Measurements from ENCODE around the gene TRIM16.
"Not testable (repeated sequence)": the region's sequence is repeated elsewhere in the genome, so short reads cannot be mapped to it uniquely, and the experiment has no call there.

Gene TRIM16

DNA sequence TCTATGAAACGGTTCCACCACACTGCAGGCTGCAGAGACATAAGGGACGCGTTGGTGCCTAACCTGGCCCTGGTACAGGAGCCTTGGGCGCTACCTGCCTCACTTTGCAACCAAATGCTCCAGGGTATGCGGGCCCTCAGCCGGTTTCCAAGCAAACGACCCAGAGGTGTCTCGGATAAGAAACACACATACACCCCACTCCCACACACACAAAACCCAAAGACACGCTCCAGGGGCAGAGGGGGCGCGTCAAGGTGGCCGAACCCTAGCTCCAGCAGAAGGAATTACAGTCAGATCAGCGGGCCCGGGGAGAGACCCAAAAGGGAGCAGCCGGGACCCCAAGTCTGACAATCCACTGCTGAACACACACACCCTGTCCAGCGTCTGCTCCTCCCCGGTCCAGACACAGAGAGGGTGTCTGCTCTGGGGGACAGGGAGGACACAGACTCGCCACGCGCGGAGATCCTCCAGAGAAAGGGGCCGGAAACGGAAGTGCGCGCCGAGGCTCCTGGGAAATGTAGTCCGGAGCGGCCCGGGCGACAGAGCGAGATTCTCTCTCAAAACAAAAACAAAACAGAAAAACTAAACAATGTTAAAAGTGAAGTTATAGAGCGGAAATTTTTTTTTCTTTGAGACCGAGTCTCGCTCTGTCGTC is at the start of gene TRIM16:
TRIM16 (minus strand) TSS at position 488 of the 655 bp plus-strand sequence. CDS start 32,702 bp downstream, outside the sequence.
- peak; percentile 91 for DNase-seq

DNA sequence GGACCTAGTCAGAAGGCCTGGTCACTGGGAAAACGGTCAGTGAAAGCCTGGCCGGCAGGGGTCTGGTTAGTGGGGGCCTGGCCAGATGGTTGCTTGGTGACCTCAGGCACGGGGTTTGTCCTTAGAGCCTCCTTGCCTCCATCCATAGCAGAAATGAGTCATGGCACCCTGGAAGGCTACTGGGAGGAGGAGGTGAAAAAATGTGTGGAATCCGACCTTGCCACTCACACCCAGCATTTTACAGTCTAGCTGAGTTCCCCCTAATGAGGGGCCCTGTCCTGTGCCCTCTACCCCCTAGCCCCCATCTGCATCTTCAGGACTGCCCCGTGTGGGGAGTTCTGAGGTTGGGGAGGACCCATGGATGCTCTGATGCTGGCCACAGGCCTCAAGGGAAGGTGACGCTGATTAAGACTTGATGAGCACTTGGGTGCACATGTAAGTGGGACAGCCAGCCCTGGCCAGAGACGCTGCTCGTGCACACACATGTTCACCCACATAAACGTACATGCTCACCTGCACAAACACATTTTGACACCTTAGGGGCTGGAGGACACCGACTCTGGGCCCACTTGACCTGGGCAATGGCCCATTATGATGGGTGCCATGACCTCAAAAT is 49.2 kb upstream of the TRIM16 start:
- not testable (repeated sequence) for DNase-seq

DNA sequence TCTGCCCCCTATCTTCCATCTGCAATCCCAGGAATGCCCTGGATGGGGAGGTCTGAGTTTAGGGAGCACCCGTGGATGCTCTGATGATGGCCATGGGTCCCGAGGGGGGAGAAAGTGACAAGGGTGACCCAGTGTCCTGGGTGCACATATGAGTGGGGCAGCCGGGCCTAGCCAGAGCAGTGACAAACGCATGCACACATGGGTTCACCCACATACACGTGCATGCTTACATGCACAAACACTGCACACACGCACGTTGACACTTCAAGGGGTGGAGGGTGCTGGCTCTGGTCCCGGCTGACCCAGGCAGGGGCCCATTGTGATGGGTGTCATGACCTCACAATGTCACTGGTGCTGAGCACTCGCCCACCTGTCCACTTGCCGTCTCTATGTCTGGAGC is 47.8 kb upstream of the TRIM16 start, which contains the start of gene TBC1D26:
TBC1D26 (plus strand) TSS at position 384 of the 400 bp plus-strand sequence. CDS start 3,066 bp downstream, outside the sequence.
- not testable (repeated sequence) for DNase-seq

DNA sequence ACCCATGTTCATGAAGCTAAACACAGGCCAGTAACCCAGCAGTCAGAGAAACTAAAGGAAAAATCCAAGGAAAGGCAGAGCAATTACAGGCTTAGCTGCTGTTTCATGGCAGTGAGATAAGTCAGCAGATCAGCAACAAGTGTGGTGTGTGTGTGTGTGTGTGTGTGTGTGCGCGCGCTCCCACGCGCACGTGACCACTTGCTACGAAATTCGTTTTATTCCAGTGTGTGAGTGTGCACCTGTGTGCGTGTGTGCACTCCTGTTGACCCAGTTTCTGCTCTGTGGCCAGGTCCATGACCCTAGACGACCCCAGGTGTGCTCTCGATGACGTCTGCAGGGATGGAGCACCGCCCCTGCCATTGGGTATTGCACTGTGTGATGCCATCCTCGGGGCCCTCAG is 46.4 kb upstream of the TRIM16 start:
- not testable (repeated sequence) for DNase-seq

DNA sequence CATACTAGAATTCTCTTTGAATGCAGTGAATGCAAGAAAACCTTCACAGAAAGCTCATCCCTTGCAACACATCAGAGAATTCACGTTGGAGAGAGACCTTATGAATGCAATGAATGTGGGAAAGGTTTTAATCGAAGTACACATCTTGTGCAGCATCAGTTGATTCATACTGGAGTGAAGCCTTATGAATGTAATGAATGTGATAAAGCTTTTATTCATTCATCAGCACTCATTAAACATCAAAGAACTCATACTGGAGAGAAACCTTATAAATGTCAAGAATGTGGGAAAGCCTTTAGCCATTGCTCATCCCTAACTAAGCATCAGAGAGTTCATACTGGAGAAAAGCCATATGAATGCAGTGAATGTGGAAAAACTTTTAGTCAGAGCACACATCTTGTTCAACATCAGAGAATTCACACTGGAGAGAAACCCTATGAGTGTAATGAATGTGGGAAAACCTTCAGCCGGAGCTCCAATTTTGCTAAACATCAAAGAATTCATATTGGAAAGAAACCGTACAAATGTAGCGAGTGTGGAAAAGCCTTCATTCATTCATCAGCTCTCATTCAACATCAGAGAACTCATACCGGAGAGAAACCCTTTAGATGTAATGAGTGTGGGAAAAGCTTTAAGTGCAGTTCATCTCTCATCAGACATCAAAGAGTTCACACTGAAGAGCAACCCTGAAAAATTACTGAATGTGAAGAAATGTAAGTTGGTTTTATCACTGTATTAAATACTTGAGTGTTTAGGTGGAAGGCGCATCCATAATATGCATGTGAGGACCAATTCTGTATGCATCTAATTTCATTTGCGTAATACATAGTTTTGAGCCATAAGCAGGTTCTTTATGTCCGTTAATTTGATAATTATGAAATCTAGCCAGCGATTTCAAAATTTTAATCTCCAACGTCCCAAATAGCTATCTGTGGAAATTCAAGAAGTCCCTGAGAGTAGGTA is 32.8 kb upstream of the TRIM16 start:
- DNase-seq, result not testable (repeated sequence)

DNA sequence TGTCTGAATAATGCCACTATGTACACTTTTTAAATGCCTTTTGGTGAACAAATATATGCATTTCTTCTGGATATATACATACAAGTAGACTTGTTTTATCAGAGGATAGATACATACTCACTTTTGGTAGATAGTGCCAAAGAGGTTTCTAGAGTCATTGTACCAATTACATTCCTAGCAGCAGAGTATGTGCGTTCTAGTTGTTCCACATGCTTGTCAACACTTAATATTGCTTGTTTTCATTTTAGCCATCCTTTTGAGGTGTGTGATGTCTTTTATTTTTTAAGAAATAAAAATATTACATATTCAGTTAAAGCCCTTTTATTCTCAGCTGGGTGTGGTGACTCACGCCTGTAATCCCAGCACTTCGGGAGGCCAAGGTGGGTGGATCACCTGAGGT is 24.8 kb upstream of the TRIM16 start:
- not testable (repeated sequence) for DNase-seq

DNA sequence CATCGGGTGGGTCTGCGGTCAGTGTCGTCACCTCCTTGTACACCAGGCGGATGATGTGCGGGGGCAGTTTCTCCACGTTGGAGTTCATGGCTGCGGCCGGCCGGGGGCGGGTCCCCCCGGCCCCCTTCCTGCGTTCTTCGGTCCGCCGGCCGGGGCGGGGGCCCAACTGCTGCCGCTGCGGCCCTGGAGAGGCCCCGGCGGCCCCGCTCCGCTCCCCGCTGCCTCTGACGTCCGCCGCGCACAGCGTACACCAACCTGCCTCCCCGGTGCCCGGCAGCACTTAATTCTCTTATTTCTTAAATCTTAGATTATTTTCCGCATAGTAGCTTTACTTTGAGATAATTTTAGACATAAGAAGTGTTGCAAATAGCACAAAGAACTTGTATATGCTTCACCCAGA is 20.7 kb upstream of the TRIM16 start:
- DNase-seq, result not testable (repeated sequence)

DNA sequence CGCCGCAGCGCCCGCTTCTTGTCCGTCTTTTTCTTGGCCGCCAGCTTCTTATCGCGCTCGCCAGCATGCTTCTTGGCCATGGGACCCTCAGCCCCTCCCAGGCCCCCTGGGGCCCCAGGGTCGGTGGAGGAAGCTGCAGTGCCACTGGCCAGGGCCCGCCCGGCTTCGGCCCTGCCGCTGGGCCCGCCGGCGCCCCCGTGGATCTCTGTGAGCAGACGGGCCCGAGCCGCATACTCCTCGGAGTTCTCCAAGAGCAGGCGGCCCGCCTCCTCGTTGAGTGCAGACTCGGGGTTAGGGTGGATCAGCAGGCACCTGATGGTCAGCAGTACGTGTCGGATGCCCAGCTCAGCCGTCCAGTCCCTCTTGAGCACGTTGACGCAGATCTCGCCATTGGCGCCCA is 20.1 kb upstream of the TRIM16 start:
- not testable (repeated sequence) for DNase-seq

DNA sequence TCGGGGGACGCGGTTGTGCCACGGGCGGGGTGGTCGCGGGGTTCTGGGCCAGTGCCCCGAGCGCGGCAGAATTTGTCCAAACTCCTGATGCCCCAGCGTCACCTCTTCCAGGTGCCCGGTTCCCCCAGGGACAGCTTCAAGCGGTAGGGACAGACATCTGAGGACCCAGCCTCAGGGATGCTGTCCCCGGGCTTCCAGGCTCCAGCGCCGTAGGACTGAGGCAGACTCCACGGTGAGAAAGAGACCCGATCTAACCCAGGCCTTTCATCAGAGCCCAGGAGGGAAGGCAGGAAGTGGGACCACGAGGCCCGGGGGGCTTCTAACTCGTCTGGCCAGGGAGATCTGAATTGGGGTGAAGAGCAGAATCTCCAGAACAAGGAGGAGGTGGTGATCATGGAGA is 15.8 kb upstream of the TRIM16 start:
- DNase-seq, result not testable (repeated sequence)

DNA sequence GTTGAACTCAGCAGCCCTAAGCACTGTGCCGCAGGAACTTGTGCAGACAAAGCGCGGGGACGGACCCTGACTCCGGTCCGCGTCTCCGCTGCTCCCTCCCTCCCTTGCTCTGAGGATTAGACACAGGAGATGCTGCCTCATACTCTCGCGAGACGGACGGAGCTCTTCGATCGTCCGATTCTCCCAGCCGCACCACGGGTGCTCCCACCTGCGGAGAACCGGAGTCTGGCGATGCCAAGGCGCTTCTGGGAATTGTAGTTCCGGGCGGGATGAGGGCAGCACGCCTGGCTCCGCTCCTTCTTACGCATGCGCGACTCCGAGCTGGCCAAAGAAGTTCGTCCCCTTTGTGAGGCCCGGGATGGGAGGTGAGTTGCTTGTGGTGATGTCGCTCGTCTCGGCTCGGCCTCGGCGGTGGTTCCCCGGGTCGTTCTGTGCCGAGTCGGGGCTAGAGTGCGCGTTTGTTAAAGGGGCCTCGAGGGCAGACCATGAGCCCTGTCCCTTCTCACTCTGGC is 15.4 kb upstream of the TRIM16 start, which contains the start of gene ZNF286A:
ZNF286A (plus strand) TSS at position 340 of the 512 bp plus-strand sequence. CDS start 578 bp downstream, outside the sequence.
- peak; percentile 95 for DNase-seq

DNA sequence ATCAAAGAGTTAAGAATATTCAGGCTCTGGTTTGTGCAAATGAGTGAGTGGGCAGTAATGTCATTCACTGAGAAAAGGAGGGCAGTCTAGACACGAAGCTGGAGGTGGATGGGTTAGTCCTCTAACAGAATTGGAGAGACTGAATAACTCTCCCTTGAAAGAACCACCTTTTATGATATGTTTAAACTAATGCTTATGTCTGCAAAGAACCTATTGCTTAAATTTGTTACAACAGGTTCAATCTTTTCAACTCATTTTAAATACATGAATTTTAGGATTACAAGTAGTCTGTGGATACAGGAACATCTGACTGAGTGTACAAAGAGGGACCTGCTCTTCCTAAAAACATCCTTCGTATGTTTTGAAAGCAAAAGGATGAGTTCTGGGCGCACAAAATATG is 14.9 kb upstream of the TRIM16 start:
- DNase-seq, result peak; percentile 25

DNA sequence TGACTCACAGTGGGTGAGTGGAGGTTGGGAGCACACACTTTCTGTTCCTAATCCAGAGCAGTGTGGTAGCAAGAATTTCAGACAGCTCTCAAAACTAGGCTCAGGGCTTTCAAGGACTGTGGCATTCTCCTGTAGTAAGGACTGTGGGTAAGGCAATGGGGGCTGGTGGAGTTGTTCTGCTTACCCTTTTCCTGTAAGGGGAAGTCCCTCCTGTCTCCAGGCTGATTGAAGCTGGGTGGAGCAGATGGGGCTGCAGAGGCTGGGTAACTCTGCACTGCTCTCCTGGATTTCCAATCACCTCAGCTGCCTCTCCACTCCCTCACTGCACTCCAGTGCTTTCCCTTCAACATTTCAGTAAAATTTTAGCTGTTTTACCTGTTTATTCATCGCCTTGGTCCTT is 3.4 kb upstream of the TRIM16 start:
- not testable (repeated sequence) for DNase-seq

DNA sequence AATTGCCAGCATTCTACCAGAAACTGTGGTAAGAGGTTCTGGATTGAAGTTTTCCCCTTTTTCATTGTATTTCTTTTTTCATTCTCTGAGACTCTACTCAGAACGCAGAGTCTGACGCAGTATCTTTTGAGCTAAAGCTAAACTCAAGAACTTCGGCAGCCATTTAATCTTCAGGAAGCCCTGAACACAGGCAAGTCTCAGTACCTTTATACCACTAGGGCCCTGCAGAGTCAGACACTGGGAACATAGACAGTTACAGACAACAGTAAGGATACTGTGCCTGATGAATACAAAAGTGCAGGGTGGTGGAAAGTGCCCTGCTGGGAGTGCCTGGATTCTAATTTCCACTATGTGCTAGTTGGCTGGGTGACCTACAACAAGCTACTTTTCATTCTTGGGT is 976 bp downstream of the TRIM16 start:
- not testable (repeated sequence) for DNase-seq

DNA sequence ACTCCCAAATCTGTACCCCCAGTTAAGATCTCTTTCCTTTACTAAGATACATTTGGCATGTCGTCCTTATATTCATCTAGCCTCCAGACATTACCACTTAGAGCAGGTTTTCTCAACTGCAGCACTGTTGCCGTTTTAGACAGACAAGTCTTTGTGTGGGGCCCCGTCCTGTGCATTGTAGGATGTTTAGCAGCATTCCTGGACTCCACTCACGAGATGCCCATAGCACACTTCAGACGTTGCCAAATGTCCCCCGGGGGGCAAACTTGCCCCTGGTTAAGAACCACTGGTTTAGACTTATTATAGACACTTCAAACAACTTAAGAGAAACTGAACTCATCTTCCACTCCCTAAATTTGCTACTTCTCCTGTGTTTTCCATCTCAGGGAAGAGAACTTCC is 8.1 kb downstream of the TRIM16 start:
- not testable (repeated sequence) for DNase-seq

DNA sequence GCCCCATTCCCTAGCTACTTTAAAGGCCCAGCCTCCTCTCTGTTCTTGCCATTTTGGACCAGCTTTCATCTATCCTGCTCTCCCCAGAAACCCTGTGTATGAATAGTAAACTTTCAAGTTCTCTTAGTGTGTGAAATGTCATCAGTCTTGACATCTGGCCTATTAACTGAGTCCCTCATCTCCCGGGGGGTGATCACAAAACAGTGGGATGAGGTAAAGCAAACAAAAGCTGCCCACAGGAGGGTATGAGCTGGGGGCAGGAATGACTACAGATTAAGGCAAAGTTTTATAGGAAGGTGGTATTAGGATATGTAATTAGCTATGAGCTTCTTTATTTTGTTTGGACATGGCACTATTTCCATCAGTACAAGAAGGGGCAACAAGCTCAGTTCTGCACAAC is 9.5 kb downstream of the TRIM16 start:
- not testable (repeated sequence) for DNase-seq

DNA sequence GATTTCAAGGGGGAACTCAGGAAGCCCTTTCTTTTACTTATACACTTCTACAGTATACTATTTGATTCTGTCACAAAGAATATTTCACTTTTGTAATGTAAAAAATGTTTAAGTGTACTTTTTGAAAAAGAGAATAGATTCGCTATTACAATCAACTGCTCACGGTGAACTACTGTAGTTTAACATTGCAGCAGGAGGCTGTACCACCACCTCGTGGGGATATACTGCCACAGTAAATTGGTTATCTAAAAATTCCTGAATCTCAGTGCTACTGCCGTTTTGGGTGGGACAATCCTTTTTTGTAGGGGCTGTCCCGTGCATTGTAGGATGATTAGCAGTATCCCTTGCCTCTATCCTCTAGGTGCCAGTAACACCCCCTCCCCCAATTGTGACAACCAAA is 14.6 kb downstream of the TRIM16 start:
- DNase-seq, result not testable (repeated sequence)

DNA sequence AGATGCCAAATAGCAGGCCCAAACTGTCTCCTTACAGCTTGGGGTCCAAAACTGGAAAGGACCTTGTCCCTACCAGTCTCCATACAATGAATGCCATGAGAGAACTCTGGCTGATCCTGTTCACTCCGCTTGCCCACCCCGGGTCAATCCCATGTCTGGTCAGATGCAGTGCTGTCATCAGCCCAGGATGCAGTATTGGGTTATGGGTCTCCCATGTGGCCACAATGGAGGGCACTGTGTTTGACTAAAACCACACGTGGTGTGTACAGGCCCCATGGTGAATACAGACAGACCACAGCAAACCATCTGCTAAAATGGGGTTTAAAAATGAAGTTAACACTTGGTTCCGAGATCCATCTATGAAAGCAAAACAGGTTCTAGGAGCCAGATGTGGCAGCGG is 20.4 kb downstream of the TRIM16 start:
- DNase-seq, result no peak

DNA sequence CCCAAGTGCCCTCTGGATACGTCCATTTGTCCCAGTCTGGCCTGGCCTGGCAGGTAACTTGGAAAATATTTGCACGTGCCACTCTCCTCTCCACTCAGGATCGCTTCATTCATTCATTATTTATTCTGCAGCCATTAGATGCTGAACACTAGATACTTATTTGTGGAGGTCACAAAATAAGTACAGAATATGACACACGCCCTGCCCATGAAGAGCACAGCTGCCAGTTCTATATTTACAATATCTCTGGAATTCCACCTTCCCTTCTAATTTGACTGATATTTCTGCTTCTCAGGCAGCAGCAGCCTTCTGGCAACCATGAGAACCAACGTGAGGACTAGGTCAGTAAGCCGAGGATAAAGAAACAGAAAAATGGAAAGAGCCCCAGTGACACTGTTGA is 20.9 kb downstream of the TRIM16 start:
- no peak for DNase-seq

DNA sequence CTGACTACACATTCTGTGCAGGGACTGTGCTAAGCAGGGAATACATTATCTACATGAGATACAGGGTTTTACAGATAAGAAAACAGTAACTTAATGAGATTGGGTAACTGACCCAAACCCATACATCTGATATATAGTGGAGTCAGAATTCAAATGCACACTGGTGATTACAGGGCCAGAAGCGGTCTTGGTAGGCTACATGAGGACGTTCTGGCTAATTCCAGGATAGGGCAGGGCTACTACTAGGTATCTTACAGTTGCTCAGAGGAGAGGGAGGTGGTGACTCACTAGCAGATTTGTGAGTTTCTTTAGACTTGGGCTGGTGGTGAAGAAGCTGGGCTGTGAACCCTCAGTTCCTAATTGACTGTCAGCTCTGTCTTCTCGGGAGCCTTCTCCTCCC is 21.4 kb downstream of the TRIM16 start:
- DNase-seq, result no peak

DNA sequence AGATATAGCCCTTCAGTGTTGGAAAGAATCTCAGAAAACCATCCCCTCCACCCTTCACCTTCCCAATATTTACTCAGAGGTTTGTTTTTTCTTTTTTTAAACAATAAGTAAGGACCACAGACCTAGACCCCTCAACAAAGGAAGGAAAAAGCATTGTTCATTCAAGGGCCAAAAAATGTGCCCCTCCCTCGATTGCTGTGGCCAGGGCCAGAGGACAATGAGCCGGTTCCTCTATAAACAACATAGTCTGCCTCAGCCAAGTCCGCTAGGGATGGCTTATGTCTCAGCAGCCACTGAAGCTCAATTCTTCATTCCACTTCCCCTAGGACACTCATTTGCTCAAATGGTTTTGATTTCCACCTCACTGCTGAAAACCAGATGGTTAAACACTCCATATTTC is 24.0 kb downstream of the TRIM16 start:
- DNase-seq, result no peak

DNA sequence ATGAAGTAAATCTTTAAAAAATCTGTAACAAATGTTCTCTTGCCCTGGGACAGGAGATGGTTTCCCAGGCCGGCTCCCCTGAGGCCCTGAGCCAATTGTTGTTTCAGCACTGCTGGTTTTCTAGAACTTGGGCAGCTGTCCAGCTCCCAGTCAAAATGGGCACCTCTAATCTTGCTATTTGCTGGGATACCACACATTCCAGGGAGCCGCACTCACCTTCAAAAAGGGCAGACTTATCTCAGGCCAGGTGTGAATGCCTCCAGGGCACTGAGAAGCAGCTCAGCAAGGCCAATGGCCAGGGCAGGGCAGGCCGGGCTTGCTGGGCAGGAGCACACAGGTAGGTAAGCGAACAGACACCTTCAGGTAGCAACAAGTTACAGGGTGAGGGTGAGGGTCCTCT is 24.4 kb downstream of the TRIM16 start:
- DNase-seq, result no peak

DNA sequence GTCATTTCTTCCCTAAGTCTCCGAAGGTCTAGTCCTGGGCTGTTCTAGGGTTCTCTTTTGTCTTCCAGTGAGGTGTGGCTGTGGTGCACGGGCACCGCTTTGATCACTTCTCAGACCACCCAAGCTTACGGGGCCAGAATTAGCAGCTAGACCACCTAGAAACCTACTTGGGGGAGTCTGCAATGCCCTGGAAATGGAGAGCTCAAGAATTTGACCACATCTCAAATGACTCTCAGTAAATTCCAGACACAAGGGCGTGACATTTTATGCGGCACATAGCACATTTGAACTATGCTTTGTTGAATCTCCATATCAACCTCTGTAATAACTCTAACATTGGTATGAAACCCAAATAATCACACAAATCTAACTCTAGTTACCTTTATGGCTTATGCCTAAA is 24.9 kb downstream of the TRIM16 start:
- DNase-seq, result no peak

DNA sequence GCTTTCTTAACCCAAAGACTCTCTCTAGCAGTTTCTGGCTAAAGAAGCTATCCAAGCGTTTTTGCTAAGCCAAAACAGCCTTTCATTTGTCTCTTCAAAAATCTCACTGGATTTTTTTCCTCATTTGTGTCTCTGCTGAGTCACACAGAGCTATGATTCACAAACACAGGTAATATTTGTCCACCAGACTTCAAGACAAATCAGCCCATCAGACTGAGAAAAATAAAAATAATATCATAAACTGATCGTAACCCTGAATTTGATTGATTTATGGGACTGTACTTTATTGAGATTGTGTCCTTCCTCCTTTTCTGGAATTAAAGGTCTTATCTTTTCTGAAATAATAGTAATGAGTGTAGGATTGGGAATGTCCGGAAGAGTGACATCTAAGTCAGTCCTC is 25.8 kb downstream of the TRIM16 start:
- no peak for DNase-seq

All from retina (tissue), 1 donor.